Measurements from ENCODE around the gene CACNA2D3.

The CACNA2D3 gene

GRCh38 chr3:55066551-55067047, 944.2 kb downstream of the CACNA2D3 start:
- no peak for DNase-seq (ENCODE audit: low read depth)
- TF ChIP-seq CTCF (IDR thresholded peaks at IDR 0.05; ENCODE audit: control insufficient read depth, insufficient read depth, low read depth, low read length, missing control alignments) = no peak
- no peak overlapping the region for H3K4me3 ChIP-seq (ENCODE audit: control insufficient read depth, low read depth, low read length)

- no peak for TF ChIP-seq CTCF (IDR thresholded peaks at IDR 0.05; ENCODE audit: control insufficient read depth, insufficient read depth, low read depth, low read length, missing control alignments)
- no peak for DNase-seq (ENCODE audit: low read depth)
- no peak overlapping the region for H3K4me3 ChIP-seq (ENCODE audit: control insufficient read depth, low read depth, low read length)
Measured at GRCh38 chr3:55069950-55070349, 947.6 kb downstream of the CACNA2D3 start.

- no peak for TF ChIP-seq CTCF (IDR thresholded peaks at IDR 0.05; ENCODE audit: control insufficient read depth, insufficient read depth, low read depth, low read length, missing control alignments)
- no peak for DNase-seq (ENCODE audit: low read depth)
- no peak overlapping the region for H3K4me3 ChIP-seq (ENCODE audit: control insufficient read depth, low read depth, low read length)
Measured at GRCh38 chr3:55074796-55075195, 952.4 kb downstream of the CACNA2D3 start.

DNA sequence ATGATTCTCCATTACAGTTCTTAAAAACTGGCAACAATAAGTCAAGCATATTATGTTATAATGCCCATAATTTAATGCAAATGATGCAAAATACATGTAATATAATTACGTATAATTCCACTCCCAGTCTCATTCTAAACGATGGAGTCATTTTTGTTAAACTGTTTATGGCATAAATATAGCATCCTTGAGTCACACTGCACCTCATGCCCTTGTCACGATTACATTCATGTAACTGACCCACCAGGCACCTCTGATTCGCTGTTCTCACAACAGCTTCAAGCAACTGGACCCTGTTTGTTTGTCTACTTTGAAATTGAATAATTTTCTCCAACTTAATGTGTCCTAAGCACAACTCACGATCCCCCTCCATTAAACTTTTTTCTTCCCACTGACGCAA, 953.5 kb downstream of the CACNA2D3 start:
- no peak for TF ChIP-seq CTCF (IDR thresholded peaks at IDR 0.05; ENCODE audit: control insufficient read depth, insufficient read depth, low read depth, low read length, missing control alignments)
- no peak for DNase-seq (ENCODE audit: low read depth)
- no peak overlapping the region for H3K4me3 ChIP-seq (ENCODE audit: control insufficient read depth, low read depth, low read length)

DNA sequence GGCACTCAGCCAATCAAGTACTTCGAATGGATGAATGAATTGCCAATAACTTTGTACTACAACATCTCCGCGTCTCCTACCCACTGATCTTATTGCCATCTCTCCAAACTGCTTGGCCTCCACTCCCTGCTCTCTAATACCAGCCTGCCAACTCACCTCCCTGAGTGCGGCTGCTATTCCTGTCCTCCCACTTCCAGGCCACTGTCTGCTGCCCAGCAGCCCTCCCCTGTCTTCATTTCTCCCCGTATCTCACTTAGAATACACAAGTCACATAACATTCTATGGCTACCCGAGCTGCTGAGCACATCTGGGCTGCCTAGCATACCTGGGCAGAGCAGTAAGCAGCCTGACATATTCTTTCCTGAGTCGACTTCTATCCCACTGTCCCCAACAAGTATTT, 955.4 kb downstream of the CACNA2D3 start:
- no peak for DNase-seq (ENCODE audit: low read depth)
- no peak for TF ChIP-seq CTCF (IDR thresholded peaks at IDR 0.05; ENCODE audit: control insufficient read depth, insufficient read depth, low read depth, low read length, missing control alignments)
- no peak overlapping the region for H3K4me3 ChIP-seq (ENCODE audit: control insufficient read depth, low read depth, low read length)

DNA sequence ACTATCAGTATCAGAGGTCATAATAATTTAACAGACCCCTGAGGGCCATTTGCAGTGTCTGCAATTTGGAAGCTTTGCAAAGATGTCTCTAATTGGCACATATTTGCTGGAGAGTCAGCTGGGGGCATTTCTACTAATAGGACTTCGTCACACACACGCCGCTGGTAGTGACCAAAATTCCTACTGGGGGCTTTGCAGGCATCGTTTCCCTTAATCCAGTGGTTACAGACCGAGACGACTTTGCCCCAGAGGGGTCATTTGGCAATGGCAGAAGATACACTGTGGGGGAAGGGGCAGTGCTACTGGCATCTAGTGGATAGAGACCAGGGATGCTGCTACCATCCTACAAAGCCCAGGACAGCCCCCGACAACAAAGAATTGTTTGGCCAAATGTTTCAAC, 956.5 kb downstream of the CACNA2D3 start:
- no peak overlapping the region for H3K4me3 ChIP-seq (ENCODE audit: control insufficient read depth, low read depth, low read length)
- DNase-seq (ENCODE audit: low read depth) = no peak
- TF ChIP-seq CTCF (IDR thresholded peaks at IDR 0.05; ENCODE audit: control insufficient read depth, insufficient read depth, low read depth, low read length, missing control alignments) = no peak

- TF ChIP-seq CTCF (IDR thresholded peaks at IDR 0.05; ENCODE audit: control insufficient read depth, insufficient read depth, low read depth, low read length, missing control alignments) = no peak
- DNase-seq (ENCODE audit: low read depth) = no peak
Measured at GRCh38 chr3:55085231-55085630, 962.9 kb downstream of the CACNA2D3 start.

More at GRCh38 chr3:55085231-55085630, 962.9 kb downstream of the CACNA2D3 start:
- H3K4me3 ChIP-seq (ENCODE audit: control insufficient read depth, low read depth, low read length) = no peak overlapping the region

All from AG09309 (cell line).